Muscle layer of colon (tissue), 2 donors: ENCODE measurements around the gene TYK2.
"Not testable (repeated sequence)": the region's sequence is repeated elsewhere in the genome, so short reads cannot be mapped to it uniquely, and the experiment has no call there.

Experiments
- H3K27ac ChIP-seq: one replicate; pipeline ENCODE4 v1.7.0; 2013; ENCODE audit warnings: low read depth, mild to moderate bottlenecking, low read length, moderate library complexity
- H3K27me3 ChIP-seq, 2 donors: one replicate each; pipeline ENCODE4 v1.7.0; 2013; ENCODE audit warnings: low read length in 2 of 2, mild to moderate bottlenecking in 2 of 2; ENCODE audit not compliant: insufficient read depth in 2 of 2, control insufficient read depth in 1 of 2
- H3K36me3 ChIP-seq: one replicate; pipeline ENCODE4 v1.7.0; 2013; ENCODE audit warnings: mild to moderate bottlenecking, low read length; ENCODE audit not compliant: insufficient read depth
- H3K4me1 ChIP-seq: one replicate; pipeline ENCODE4 v1.7.0; 2013; ENCODE audit warnings: mild to moderate bottlenecking, low read length; ENCODE audit not compliant: insufficient read depth
- H3K4me3 ChIP-seq, 2 donors: one replicate each; pipeline ENCODE4 v1.7.0; 2013; ENCODE audit warnings: low read length in 2 of 2, low read depth in 1 of 2, mild to moderate bottlenecking in 1 of 2, moderate library complexity in 1 of 2
- H3K9ac ChIP-seq: one replicate; pipeline ENCODE4 v1.7.0; 2013; ENCODE audit warnings: low read length
- H3K9me3 ChIP-seq: one replicate; pipeline ENCODE4 v1.7.0; 2013; ENCODE audit warnings: mild to moderate bottlenecking, low read length
- donor health status: abdominal sarcoma.
- donor health status: Adenocarcinoma of cecum.

Gene TYK2

DNA sequence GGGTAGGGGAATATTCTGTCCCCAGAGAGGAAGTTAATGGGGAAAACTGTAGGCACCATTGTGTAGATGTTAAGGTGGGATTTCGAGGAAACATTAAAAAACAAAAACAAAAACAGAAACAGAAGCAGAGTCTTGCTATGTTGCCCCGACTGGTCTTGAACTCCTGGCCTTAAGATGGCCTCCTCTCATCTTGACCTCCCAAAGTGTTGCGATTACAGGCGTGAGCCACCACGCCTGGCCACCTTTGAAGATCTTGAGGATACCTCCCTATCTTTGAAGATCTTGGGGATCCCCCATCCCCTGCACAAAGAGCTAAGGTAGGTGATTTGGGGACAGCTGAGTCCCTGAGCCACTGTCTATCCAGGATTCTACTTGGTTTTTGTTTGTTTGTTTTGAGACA, 40.4 kb downstream of the TYK2 start:
- H3K36me3 ChIP-seq = no peaks in the 10 kb centered on the region
- H3K4me1 ChIP-seq = no peaks in the 10 kb centered on the region

GRCh38 chr19:10339380-10339960, 40.9 kb downstream of the TYK2 start, which contains the start of gene ICAM3:
Gene ICAM3 (minus strand): TSS chr19:10339624. CDS start chr19:10339614, 10 bp downstream.
- Histone ChIP-seq H3K4me3 (no peak within 1 kb of the TSS), H3K9ac (no peak within 1 kb of the TSS)

More for the DNA sequence above, 40.4 kb downstream of the TYK2 start:
- H3K27me3 ChIP-seq = no peaks in the 10 kb centered on the region
- H3K27ac ChIP-seq = no peak overlapping the region
- no peaks in the 10 kb centered on the region for H3K9me3 ChIP-seq
- no peak overlapping the region for H3K9ac ChIP-seq
- H3K4me3 ChIP-seq = no peak overlapping the region

DNA sequence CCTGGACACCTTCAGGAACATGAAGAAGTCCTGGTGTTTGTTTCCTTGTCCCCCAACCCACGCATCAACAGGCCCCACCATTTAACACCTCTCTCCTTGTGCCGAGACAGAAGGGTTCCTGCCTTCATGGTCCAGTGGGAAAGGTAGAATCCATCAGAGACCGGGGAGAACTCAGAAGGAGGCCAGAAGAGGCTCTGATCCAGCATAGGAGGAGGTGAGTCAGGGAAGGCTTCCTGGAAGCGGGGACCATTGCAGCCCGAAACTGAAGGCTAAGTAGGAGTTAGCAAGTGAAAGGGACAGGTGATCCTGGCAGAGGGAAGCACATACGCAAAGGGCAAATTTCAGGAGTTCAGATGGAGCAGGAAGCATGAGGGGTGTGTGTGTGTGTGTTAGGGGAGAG, 41.4 kb downstream of the TYK2 start:
- H3K4me3 ChIP-seq = no peak overlapping the region
- no peaks in the 10 kb centered on the region for H3K9me3 ChIP-seq
- H3K9ac ChIP-seq = no peak overlapping the region
- no peaks in the 10 kb centered on the region for H3K27me3 ChIP-seq
- no peak overlapping the region for H3K27ac ChIP-seq
- H3K4me1 ChIP-seq = peaks cover 5% of the 10 kb centered on the region
- no peaks in the 10 kb centered on the region for H3K36me3 ChIP-seq

More at GRCh38 chr19:10339380-10339960, 40.9 kb downstream of the TYK2 start, which contains the start of gene ICAM3:
- no peak within 1 kb of the TSS for H3K27ac ChIP-seq
- no peaks in the 10 kb centered on the region for H3K27me3 ChIP-seq
- no peaks in the 10 kb centered on the region for H3K4me1 ChIP-seq
- no peaks in the 10 kb centered on the region for H3K9me3 ChIP-seq
- no peaks in the 10 kb centered on the region for H3K36me3 ChIP-seq

DNA sequence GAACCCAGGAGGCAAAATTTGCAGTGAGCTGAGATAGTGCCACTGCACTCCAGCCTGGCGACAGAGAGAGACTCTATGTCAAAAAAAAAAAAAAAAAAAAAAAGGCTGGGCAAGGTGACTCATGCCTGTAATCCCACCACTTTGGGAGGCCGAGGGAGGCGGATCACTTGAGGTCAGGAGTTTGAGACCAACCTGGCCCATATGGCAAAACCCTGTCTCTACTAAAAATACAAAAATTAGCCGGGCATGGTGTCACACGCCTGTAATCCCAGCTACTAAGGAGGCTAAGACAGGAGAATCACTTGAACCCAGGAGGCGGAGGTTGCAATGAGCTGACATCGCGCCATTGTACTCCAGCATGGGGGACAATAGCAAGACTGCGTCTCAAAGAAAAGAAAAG, 43.6 kb downstream of the TYK2 start:
- H3K4me3 ChIP-seq, H3K27me3 ChIP-seq, H3K27ac ChIP-seq, H3K9me3 ChIP-seq, H3K9ac ChIP-seq, H3K36me3 ChIP-seq: not testable (repeated sequence)
- peaks cover 21% of the 10 kb centered on the region for H3K4me1 ChIP-seq

DNA sequence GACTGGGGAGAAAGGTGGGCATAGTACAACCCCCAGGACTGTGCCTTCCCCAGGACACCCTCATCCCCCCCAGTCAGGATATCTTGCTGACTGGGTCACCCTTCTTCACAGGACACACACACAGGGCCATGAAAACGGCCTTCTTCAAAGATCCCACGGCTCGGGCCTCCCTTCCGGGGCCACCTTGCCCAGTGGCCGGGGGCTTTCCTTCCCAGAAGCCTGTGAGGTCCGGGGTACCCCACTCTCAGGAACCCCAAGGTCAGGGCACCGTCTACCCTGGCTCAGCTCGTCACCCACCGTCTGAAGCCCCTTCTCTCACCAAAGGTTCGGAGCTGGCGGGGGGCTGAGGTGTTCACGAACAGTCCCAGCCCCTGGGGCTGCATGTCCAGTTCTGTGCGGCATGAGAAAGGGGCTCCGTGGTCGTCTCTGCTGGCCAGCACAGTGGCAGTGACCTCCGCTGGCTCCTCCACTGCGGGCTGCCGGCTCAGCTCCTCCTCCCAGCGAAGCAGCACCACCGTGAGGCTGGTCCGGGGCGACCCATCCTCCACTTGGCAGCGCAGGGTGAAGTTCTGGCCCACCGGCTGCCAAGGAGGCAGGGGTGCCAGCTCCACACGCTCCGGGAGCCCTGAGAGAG, 44.9 kb downstream of the TYK2 start:
- Histone ChIP-seq H3K9me3 (no peaks in the 10 kb centered on the region), H3K4me1 (peaks cover 23% of the 10 kb centered on the region), H3K27me3 (no peaks in the 10 kb centered on the region), H3K27ac (no peak overlapping the region), H3K9ac (no peak overlapping the region), H3K36me3 (peaks cover under 1% of the 10 kb centered on the region), H3K4me3 (peak overlapping the region in 1 of 2 donors; percentile 78)

- Histone ChIP-seq H3K27me3 (no peaks in the 10 kb centered on the region), H3K9ac (peak overlapping the region; percentile 20), H3K4me3 (peak overlapping the region; percentile 24 to 78), H3K4me1 (peaks cover 23% of the 10 kb centered on the region), H3K36me3 (peaks cover 7% of the 10 kb centered on the region), H3K9me3 (no peaks in the 10 kb centered on the region), H3K27ac (no peak overlapping the region)
These were observed 45.6 kb downstream of the TYK2 start for GRCh38 chr19:10334588-10335351.

DNA sequence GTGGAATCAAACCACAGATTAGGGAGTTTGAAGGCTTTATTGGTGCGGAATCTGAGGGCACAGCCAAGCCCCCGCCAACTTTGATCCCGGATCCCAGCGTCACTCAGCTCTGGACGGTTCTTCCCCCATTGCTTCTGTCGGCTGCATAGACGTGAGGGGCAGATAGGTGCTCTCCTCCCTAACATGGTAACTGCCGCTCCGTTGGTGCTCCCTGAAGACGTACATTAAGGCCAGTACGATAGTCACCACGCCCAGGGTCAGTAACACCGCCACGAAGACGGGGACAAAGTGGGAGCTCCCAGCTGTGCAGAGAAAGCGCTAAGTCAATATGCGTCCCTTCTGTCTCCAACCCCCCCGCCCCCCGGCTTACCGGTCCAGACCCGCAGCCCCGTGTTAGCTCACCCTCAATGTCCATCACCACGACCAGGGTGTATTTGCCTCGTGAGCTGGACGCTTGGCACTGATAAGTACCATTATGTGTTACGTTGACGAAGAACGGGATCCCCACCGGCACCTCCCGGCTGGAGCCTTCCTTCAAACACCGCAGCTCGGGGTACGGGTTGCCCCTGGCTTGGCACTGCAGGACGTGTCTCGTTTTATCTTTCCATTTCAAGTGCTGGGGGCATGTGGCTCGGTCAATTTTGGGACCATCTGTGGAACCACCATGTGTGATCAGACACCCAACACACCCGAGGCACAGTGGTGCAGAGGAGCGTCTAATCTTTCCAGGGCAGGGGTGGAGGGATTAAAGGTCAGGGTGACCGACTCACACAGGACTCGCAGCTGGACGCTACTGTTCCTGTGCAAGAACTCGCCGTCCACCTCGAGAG, 46.4 kb downstream of the TYK2 start:
- peak overlapping the region; percentile 20 for H3K9ac ChIP-seq
- peaks cover 23% of the 10 kb centered on the region for H3K4me1 ChIP-seq
- peaks cover 15% of the 10 kb centered on the region for H3K36me3 ChIP-seq
- H3K27me3 ChIP-seq = no peaks in the 10 kb centered on the region
- peak overlapping the region; percentile 93 for H3K27ac ChIP-seq
- no peaks in the 10 kb centered on the region for H3K9me3 ChIP-seq
- H3K4me3 ChIP-seq = peak overlapping the region; percentile 24 to 78

DNA sequence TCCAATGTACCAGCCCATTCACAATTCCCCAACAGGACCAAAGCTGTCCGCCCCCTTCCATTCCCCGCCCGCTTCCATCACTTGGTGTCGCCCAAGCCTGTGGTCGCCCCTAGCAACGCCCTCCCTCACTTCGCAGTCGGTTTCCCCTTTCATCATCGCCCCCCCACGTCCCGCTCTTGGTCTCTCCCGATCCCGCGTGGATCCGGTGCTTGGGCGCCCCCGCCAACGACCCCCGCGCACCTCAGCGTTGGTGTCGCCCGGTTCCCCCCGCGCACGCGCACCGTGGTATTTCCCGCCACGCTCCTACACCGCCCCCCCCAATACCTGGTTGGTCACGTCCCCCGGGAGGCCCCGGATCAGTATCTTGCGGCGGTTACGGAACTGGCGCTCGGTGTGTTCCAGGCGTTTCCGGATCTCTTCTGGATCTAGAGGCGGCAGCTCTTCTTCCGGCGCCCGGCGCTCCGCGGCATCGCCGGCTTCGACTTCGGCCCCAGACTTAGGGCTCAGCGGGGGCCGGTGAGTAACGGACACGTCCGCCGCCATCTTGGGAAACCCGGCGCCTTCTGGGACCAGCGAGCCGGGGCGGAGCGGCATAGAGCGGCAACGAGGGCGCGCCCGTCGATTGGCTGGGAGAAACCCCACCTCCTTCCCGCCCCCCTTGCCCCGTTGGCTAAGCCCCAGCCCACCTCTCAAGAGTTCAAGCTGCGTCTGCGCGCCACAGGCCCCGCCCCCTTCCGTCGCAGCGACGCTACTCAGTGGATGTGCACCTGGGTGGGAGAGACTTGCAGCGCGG, 47.2 kb downstream of the TYK2 start, which contains the start of gene RAVER1:
Gene RAVER1 (minus strand): TSS at position 565 of the 793 bp plus-strand sequence. CDS start 22 bp downstream, at position 543.
- peaks cover 23% of the 10 kb centered on the region for H3K36me3 ChIP-seq
- no peaks in the 10 kb centered on the region for H3K9me3 ChIP-seq
- peak within 1 kb of the TSS; percentile 65 for H3K9ac ChIP-seq
- peak within 1 kb of the TSS; percentile 93 for H3K27ac ChIP-seq
- H3K4me1 ChIP-seq = peaks cover 23% of the 10 kb centered on the region
- H3K27me3 ChIP-seq = no peaks in the 10 kb centered on the region
- H3K4me3 ChIP-seq = peak within 1 kb of the TSS; percentile 78 to 97

- H3K27ac ChIP-seq = peak overlapping the region; percentile 93
- H3K36me3 ChIP-seq = peaks cover 31% of the 10 kb centered on the region
- H3K27me3 ChIP-seq = no peaks in the 10 kb centered on the region
- H3K4me3 ChIP-seq = peak overlapping the region; percentile 78 to 97
- no peaks in the 10 kb centered on the region for H3K9me3 ChIP-seq
- H3K9ac ChIP-seq = peak overlapping the region; percentile 65
- peaks cover 23% of the 10 kb centered on the region for H3K4me1 ChIP-seq
These were observed 48.0 kb downstream of the TYK2 start for GRCh38 chr19:10332158-10332964.

GRCh38 chr19:10329555-10329954, 50.8 kb downstream of the TYK2 start:
- Histone ChIP-seq H3K9me3 (no peaks in the 10 kb centered on the region), H3K4me3 (no peak overlapping the region), H3K27ac (no peak overlapping the region), H3K4me1 (peaks cover 23% of the 10 kb centered on the region), H3K36me3 (peaks cover 37% of the 10 kb centered on the region), H3K9ac (no peak overlapping the region), H3K27me3 (no peaks in the 10 kb centered on the region)
